ENCODE results near the gene CCDC60.

DNA sequence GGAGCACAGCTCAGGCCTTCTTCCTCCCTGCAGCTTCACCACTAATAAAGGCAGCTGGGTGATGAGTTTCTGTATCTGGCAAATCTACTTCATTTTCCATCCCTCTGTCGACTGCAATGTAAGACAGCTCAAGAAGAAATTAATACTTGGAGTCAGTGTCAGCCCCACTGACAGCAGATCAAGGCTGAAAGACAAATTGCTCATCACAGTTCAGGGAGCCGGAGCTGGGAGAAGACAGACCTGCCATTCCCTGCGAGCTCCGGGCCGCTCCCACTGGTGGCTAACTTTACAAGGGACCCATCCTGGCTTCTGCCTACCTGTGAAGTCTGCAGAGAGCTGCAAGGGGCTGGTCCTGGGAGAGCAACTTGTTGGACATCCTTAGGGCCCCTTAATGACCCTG lies 49.8 kb downstream of the CCDC60 start:
- no peak for TF ChIP-seq TARDBP (IDR thresholded peaks at IDR 0.05)
- no peak for TF ChIP-seq NFRKB (IDR thresholded peaks at IDR 0.05)
- TF ChIP-seq ARNT (IDR thresholded peaks at IDR 0.05): no peak
- no peak for TF ChIP-seq ZNF384 (IDR thresholded peaks at IDR 0.05)
